DND-41 (cell line): ENCODE results near the gene CTU2.

Source experiments
- ATAC-seq: fragments of 200-7000 bp; cut with Tn5 transposase; 3 replicates; pipeline ENCODE4 v1.9.1; 2021; ENCODE audit warnings: low read depth; ENCODE audit not compliant: insufficient read depth
- DNase-seq: peaks from one replicate; pipeline ENCODE4 v3.0.0-alpha.2; 2020
- H2AFZ ChIP-seq: 2 replicates; pipeline ENCODE4 v1.6.0; 2012; ENCODE audit warnings: low read depth, low read length
- H3K27ac ChIP-seq: 2 replicates; pipeline ENCODE4 v1.5.1; 2012; ENCODE audit warnings: low read length, inconsistent platforms
- H3K27me3 ChIP-seq: fragments of 200-600 bp; sonication (generic); 2 replicates; pipeline ENCODE4 v1.6.0; 2012; ENCODE audit warnings: low read length, mild to moderate bottlenecking, inconsistent platforms; ENCODE audit not compliant: insufficient read depth, poor library complexity
- H3K36me3 ChIP-seq: 2 replicates; pipeline ENCODE4 v1.5.1; 2012; ENCODE audit warnings: low read length, inconsistent platforms; ENCODE audit not compliant: insufficient read depth
- H3K4me1 ChIP-seq: 2 replicates; pipeline ENCODE4 v1.5.1; 2012; ENCODE audit warnings: mild to moderate bottlenecking, low read length; ENCODE audit not compliant: insufficient read depth
- H3K4me2 ChIP-seq: 2 replicates; pipeline ENCODE4 v1.6.0; 2012; ENCODE audit warnings: mild to moderate bottlenecking, moderate library complexity, low read length, inconsistent platforms; ENCODE audit not compliant: insufficient read depth
- H3K4me3 ChIP-seq, 2 experiments: fragments of 200-600 bp in 1 of 2; shearing (Covaris generic) in 1 of 2; 2 replicates each; pipeline ENCODE4 v1.5.1; 2012 to 2016; ENCODE audit warnings: inconsistent platforms in 2 of 2, low read length in 2 of 2, mild to moderate bottlenecking in 2 of 2, low read depth in 1 of 2, moderate library complexity in 1 of 2
- H3K79me2 ChIP-seq: 2 replicates; pipeline ENCODE4 v1.6.0; 2012; ENCODE audit warnings: low read length, inconsistent platforms; ENCODE audit not compliant: insufficient read depth
- H3K9ac ChIP-seq: 2 replicates; pipeline ENCODE4 v1.6.0; 2012; ENCODE audit warnings: low read depth, mild to moderate bottlenecking, inconsistent platforms, low read length, moderate library complexity
- H3K9me3 ChIP-seq: 2 replicates; pipeline ENCODE4 v1.5.1; 2012; ENCODE audit warnings: low read length, moderate library complexity, mild to moderate bottlenecking, inconsistent platforms; ENCODE audit not compliant: insufficient read depth, severe bottlenecking
- H4K20me1 ChIP-seq: 2 replicates; pipeline ENCODE4 v1.6.0; 2012; ENCODE audit warnings: low read length; ENCODE audit not compliant: insufficient read depth
- CTCF ChIP-seq: IDR thresholded peaks from 2 replicates; pipeline ENCODE4 v1.5.1; 2012; ENCODE audit warnings: borderline replicate concordance, low read length, moderate library complexity, mild to moderate bottlenecking; ENCODE audit not compliant: poor library complexity, severe bottlenecking; ENCODE audit errors: extremely low read depth
- EZH2 ChIP-seq: IDR thresholded peaks from 3 replicates; pipeline ENCODE4 v1.6.1; 2012; ENCODE audit warnings: borderline replicate concordance, low read depth, mild to moderate bottlenecking, moderate library complexity, low read length, inconsistent platforms; ENCODE audit not compliant: severe bottlenecking

CTU2 gene

GRCh38 chr16:88763502-88764053, 57.3 kb downstream of the CTU2 start:
- Histone ChIP-seq H2AFZ (no peak overlapping the region), H3K36me3 (peaks cover 40% of the 10 kb centered on the region), H3K27me3 (no peaks in the 10 kb centered on the region), H3K4me1 (no peaks in the 10 kb centered on the region), H3K4me2 (no peak overlapping the region), H3K79me2 (peaks cover 95% of the 10 kb centered on the region), H4K20me1 (peaks cover 95% of the 10 kb centered on the region), H3K4me3 (no peak overlapping the region), H3K9ac (no peak overlapping the region), H3K27ac (no peak overlapping the region), H3K9me3 (no peaks in the 10 kb centered on the region)
- ATAC-seq (no peak), DNase-seq (no peak)
- TF ChIP-seq CTCF (no peak), EZH2 (no peak)

- Histone ChIP-seq H3K4me2 (no peak overlapping the region), H3K4me3 (no peak overlapping the region), H3K27ac (no peak overlapping the region), H3K9ac (no peak overlapping the region), H3K9me3 (no peaks in the 10 kb centered on the region), H4K20me1 (peaks cover 95% of the 10 kb centered on the region), H2AFZ (no peak overlapping the region), H3K36me3 (peaks cover 36% of the 10 kb centered on the region), H3K4me1 (no peaks in the 10 kb centered on the region), H3K27me3 (no peaks in the 10 kb centered on the region), H3K79me2 (peaks cover 95% of the 10 kb centered on the region)
- no peak for ATAC-seq
- TF ChIP-seq CTCF (no peak), EZH2 (no peak)
- no peak for DNase-seq
These were observed 57.8 kb downstream of the CTU2 start for GRCh38 chr16:88764080-88764479.

- Histone ChIP-seq H4K20me1 (peaks cover 94% of the 10 kb centered on the region), H3K9ac (no peak overlapping the region), H2AFZ (no peak overlapping the region), H3K4me3 (no peak overlapping the region), H3K36me3 (peaks cover 36% of the 10 kb centered on the region), H3K4me1 (no peaks in the 10 kb centered on the region), H3K27me3 (no peaks in the 10 kb centered on the region), H3K79me2 (peaks cover 95% of the 10 kb centered on the region), H3K27ac (no peak overlapping the region), H3K4me2 (no peak overlapping the region), H3K9me3 (no peaks in the 10 kb centered on the region)
- DNase-seq (no peak), ATAC-seq (no peak)
- no peak for TF ChIP-seq EZH2
- TF ChIP-seq CTCF: no peak
These were observed 58.6 kb downstream of the CTU2 start for GRCh38 chr16:88764913-88765349.
